WERI-Rb-1 (cell line): ENCODE measurements around the gene LGALS8.

Experiments used
- DNase-seq: peaks from one replicate; pipeline ENCODE4 v3.0.0-alpha.2; 2020
- H3K27ac ChIP-seq: fragments of 250-450 bp; sonication (Bioruptor Pico); 2 replicates; pipeline ENCODE4 v1.5.1; 2020; ENCODE audit warnings: mild to moderate bottlenecking, moderate library complexity
- H3K27me3 ChIP-seq: fragments of 250-450 bp; sonication (Bioruptor Pico); 2 replicates; pipeline ENCODE4 v1.5.1; 2021; ENCODE audit warnings: mild to moderate bottlenecking, low read depth, moderate library complexity; ENCODE audit not compliant: insufficient read depth, severe bottlenecking
- H3K36me3 ChIP-seq: fragments of 250-450 bp; sonication (Bioruptor Pico); 2 replicates; pipeline ENCODE4 v1.5.1; 2020; ENCODE audit warnings: mild to moderate bottlenecking, moderate library complexity
- H3K4me3 ChIP-seq: 2 replicates; pipeline ENCODE4 v1.5.1; 2011; ENCODE audit warnings: low read depth, mild to moderate bottlenecking, control low read depth, low read length
- H3K9me3 ChIP-seq: fragments of 250-450 bp; sonication (Bioruptor Pico); 2 replicates; pipeline ENCODE4 v1.5.1; 2021; ENCODE audit warnings: mild to moderate bottlenecking, moderate library complexity; ENCODE audit not compliant: severe bottlenecking
- TF ChIP-seq, protein P1 (sequence below): IDR thresholded peaks from 2 replicates; pipeline ENCODE4 v1.5.1; 2011; ENCODE audit warnings: low read depth, mild to moderate bottlenecking, control low read depth, inconsistent platforms, low read length

The LGALS8 gene

DNA sequence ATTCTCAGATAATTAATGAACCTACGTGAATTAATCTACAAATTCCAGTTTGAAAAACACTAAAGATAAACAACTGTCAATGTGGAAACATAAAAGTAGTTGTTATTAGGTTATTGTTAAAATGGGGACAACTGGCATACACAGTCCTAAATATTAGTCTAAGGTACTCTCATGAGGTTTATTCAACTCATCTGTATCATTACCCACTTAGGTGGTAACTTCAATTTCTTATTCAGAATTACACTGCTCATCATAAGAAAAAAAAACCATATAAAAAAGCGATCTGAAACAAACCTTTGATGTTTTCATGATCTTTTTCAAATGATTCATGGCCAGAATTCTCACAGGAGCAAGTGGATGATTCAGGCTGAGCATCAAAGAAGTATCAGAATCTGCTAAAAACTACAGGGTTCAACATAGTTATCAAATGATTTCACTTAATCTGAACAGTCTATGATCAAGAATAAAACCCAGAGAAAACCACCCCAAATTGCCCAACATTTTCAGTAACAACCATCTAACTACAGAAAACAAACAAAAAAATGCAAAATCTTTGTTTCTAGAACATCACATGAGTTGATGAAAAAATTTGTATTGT is 66.9 kb downstream of the LGALS8 start:
- no peak for DNase-seq
- Histone ChIP-seq H3K4me3 (no peak overlapping the region), H3K27me3 (no peaks in the 10 kb centered on the region), H3K27ac (no peak overlapping the region), H3K9me3 (no peaks in the 10 kb centered on the region), H3K36me3 (peaks cover 71% of the 10 kb centered on the region)
- TF ChIP-seq, protein P1, sequence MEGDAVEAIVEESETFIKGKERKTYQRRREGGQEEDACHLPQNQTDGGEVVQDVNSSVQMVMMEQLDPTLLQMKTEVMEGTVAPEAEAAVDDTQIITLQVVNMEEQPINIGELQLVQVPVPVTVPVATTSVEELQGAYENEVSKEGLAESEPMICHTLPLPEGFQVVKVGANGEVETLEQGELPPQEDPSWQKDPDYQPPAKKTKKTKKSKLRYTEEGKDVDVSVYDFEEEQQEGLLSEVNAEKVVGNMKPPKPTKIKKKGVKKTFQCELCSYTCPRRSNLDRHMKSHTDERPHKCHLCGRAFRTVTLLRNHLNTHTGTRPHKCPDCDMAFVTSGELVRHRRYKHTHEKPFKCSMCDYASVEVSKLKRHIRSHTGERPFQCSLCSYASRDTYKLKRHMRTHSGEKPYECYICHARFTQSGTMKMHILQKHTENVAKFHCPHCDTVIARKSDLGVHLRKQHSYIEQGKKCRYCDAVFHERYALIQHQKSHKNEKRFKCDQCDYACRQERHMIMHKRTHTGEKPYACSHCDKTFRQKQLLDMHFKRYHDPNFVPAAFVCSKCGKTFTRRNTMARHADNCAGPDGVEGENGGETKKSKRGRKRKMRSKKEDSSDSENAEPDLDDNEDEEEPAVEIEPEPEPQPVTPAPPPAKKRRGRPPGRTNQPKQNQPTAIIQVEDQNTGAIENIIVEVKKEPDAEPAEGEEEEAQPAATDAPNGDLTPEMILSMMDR = no peak

DNA sequence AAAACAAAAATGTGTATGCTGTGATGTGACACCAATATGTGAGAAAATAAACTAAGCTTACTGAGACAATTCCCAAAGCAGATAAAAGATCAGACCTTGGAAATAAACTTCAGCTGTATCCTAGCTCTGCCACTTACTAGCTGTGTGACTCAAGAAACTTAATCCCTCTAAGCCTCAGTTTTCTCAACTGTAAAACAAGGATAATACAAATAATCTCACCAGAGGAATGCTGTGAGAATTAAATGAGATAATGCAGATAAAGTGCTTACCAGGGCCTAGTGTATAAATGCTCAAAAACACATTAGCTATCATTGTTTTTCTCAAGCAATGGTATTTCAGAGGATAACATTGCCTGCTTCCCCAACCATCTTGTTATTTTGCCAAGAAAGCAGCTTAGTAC is 78.4 kb downstream of the LGALS8 start:
- no peaks in the 10 kb centered on the region for H3K9me3 ChIP-seq
- TF ChIP-seq, protein P1 = no peak
- H3K27me3 ChIP-seq = no peaks in the 10 kb centered on the region
- peaks cover 50% of the 10 kb centered on the region for H3K36me3 ChIP-seq
- no peak overlapping the region for H3K27ac ChIP-seq
- no peak for DNase-seq
- H3K4me3 ChIP-seq = no peak overlapping the region
